GM12872 (cell line): ENCODE measurements around the gene CDH5.
A peak's percentile ranks its signal among the peaks of the same experiment; 100 is the strongest.

Experiments used
- CTCF ChIP-seq: IDR thresholded peaks from 3 replicates; pipeline ENCODE4 v1.5.1; 2011; ENCODE audit warnings: low read depth, mild to moderate bottlenecking, low read length, moderate library complexity; ENCODE audit not compliant: insufficient read depth

The CDH5 gene

GRCh38 chr16:66342294-66342900 is 24.1 kb upstream of the CDH5 start:
- peak; percentile 95 for TF ChIP-seq CTCF

- peak; percentile 59 for TF ChIP-seq CTCF
These were observed 21.9 kb upstream of the CDH5 start for GRCh38 chr16:66344533-66345145.

- no peak for TF ChIP-seq CTCF
These were observed 20.3 kb upstream of the CDH5 start for GRCh38 chr16:66346221-66346620.

GRCh38 chr16:66352304-66352703 is 14.2 kb upstream of the CDH5 start:
- TF ChIP-seq CTCF: no peak

GRCh38 chr16:66353055-66353454 is 13.4 kb upstream of the CDH5 start:
- TF ChIP-seq CTCF: no peak

- TF ChIP-seq CTCF: no peak
These were observed 12.2 kb upstream of the CDH5 start for GRCh38 chr16:66354034-66354909.

- no peak for TF ChIP-seq CTCF
These were observed 11.0 kb upstream of the CDH5 start for GRCh38 chr16:66355526-66355925.
